Measurements from ENCODE around the gene PICK1.
"Not testable (repeated sequence)": the region's sequence is repeated elsewhere in the genome, so short reads cannot be mapped to it uniquely, and the experiment has no call there.

The PICK1 gene

GRCh38 chr22:38074181-38075104 lies 17.2 kb downstream of the PICK1 start:
- no peak for DNase-seq (ENCODE audit: low read depth in 3 of 3)

DNA sequence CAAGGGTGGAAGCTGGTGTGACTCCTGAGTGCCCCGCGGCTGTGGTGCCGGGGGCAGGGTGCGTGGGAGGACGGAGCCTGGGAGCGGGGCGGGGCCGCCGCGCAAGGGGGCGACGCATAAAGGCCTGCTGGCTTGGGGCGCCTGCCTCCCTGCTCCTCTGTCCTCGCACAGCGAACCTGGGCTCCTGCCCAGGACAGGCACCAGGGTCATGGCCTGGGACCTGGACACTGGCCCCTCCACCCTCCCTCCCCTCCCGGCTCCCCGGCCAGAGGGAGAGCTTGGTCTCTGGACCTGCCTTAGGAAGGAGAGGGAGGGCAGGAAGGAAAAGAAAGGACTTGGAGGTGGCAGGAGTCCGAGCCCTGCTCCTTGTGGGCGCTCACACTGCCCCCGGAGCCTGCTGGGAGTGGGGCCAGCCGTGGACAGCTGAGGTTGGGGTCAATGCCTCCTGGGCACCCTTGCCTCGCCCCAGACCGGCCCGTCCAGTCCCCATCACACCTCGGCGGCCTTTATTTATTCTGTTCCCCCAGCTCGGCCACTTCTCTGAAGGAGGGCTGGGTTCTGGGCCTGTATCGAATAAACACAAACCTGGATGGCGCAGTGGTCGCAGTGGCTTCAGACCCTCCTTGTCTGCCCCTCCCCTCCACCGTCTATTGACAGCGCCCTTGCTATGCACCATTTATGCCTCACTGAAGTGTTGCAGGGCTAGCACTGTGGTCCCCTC lies 18.1 kb downstream of the PICK1 start:
- no peak for DNase-seq (ENCODE audit: low read depth in 3 of 3)

DNA sequence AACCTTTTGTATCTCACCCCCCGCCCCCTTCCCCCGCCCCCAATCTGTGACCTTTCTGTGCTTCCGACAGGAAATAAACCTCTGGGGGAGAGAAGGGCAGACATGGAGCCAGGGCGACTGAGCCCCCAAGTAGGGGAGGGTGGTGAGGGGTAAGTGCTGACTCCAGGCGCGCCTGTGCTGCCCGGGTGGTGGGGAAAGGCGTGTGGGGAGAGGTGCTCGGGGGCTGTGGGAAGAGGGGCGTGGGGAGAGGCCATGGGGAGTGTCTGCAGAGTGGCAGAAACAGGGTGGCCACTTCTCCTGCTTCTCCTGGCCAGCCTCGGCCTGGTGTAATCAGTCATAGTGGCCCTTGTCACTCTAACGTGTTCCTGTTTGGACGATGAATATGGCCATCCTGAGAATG lies 18.8 kb downstream of the PICK1 start:
- DNase-seq (ENCODE audit: low read depth in 3 of 3), result no peak

DNA sequence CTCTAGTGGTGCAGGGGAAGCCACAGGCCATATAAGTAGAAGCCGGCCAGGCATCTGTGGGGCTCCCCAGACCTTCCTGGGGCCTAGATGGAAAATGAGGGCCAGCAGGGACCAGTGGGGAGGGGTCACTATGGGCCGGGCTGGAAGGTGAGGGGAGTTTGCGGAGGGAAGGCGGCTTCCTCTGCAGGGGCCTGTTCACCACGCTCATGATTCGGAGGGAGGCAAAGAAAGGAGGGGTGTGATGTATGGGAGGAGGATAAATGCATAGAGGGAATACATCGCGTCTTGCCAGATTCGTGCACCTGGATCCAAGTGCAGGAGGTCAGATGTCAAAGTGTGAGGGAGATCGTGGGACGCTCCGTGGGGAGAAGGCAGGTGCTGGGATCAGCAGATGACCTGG lies 19.9 kb downstream of the PICK1 start:
- no peak for DNase-seq (ENCODE audit: low read depth in 3 of 3)

DNA sequence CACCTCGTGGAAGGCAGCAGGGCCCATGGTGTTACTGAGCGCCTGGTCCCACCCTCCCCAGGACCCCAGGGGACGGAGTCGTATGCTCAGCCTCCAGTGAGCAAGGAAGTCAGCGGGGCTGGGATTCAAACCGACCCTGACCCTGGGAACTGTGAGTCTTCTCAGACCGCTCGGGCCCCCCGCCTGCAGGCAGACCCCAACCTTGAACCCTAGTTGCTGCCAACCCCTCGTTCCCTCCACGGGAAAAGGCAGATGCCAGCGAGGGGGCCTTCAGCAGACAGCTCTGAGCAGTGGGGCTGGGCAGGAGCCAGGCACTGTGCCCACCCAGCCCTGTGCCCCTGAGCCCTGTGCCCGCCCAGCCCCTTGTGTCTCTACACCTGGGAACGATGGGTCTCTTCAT lies 20.4 kb downstream of the PICK1 start:
- no peak for DNase-seq (ENCODE audit: low read depth in 3 of 3)

DNA sequence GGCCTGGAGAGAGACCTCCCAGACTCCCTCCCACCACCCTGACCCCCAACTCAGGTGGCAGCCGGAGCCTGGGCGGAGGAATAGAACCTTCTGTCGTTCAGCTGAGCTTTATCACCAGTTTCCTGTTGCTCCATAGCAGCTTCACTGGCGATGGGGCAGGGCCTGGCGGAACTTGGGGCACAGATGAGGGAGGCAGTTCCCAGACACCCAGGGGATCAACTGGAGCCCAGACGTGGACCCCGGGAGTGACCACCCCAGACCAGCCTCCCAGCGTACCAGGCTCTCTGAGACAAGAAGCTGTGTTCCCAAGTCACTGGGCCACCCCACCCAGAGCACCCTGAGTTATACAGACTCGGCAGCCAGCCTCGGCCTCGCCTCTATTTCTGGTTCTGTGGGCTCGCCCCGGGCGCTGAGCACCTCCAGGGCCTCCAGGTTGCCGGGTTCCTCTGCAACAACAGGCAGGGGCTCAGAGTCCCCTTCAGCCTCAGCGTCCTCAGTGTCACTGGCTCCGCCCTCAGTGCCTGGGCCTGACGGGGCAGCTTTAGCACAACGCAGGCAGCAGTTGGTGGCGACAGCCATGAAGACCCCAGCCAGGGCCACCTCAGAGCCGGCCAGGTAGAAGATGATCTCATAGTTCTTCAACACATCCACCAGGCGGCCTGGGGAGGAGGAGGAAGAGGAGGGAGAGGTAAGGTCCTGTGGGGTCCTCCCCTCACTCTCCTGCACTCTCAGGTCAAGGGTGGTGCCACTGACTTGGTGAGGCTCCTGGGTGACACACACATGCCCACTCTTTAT lies 21.0 kb downstream of the PICK1 start:
- no peak for DNase-seq (ENCODE audit: low read depth in 3 of 3)

DNA sequence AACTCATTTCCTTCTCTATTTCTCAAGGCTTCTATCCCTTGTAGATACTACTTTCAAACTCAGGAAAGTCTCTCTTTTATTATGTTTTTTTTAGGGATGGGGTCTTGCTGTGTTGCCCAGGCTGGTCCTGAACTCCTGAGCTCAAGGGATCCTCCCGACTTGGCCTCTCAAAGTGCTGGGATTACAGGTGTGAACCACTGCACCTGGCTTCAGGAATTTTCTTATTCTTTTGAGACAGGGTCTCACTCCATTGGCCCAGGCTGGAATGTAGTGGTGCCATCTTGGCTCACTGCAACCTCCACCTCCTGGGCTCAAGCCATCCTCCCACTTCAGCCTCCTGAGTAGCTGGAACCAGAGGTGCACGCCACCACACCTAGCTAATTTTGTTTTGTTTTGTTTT lies 22.0 kb downstream of the PICK1 start:
- DNase-seq (ENCODE audit: low read depth in 3 of 3), result not testable (repeated sequence)

- no peak for DNase-seq (ENCODE audit: low read depth in 3 of 3)
Observed at GRCh38 chr22:38079804-38080203, 22.6 kb downstream of the PICK1 start.

GRCh38 chr22:38080474-38080849 lies 23.3 kb downstream of the PICK1 start:
- no peak for DNase-seq (ENCODE audit: low read depth in 3 of 3)

- no peak for DNase-seq (ENCODE audit: low read depth in 3 of 3)
Observed at GRCh38 chr22:38080850-38081635, 23.8 kb downstream of the PICK1 start.

- no peak for DNase-seq (ENCODE audit: low read depth in 3 of 3)
Observed at GRCh38 chr22:38081636-38081940, 24.4 kb downstream of the PICK1 start.

- no peak for DNase-seq (ENCODE audit: low read depth in 3 of 3)
Observed at GRCh38 chr22:38081941-38082828, 25.0 kb downstream of the PICK1 start.

DNA sequence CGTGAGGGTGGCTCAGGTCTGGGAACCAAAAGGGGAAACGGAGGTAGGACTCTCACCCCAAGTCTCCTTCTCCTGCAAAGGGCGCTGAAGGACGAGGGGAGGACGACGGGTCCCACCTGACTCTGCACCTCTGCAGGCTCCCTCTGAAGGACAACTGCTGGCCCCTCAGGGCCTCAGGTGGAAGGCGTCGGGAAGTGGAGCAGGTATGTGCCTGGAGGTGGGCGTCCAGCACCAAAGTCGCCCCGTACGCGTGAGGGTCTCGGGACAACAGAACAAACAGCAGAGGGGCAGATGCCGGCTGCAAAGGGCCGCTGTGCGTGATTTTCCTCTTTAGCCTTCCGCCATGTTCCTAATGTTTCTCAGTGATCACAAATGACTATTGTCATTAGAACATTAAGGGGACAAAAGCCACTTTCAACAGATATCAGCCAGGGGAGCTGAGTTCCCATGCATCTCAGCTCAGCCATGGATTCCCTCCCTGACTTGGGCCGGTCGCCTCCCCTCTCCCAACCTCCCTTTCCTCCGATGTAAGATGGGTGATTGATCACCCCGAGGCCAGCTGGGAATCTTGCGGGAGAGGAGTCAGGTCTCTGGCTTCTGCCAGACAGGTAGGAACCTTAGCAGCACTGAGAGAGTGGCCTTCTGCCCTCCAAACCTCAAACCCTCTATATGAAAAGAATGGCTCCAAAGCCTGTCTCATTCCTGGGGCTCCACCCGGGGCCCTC lies 25.9 kb downstream of the PICK1 start:
- DNase-seq (ENCODE audit: low read depth in 3 of 3), result no peak

GRCh38 chr22:38083931-38084631 lies 26.9 kb downstream of the PICK1 start, which contains the start of gene SLC16A8:
Gene SLC16A8, minus strand, starts transcription at chr22:38084184. Its CDS starts 1,311 bp downstream, at chr22:38082873.
- DNase-seq (ENCODE audit: low read depth in 3 of 3), result no peak

DNA sequence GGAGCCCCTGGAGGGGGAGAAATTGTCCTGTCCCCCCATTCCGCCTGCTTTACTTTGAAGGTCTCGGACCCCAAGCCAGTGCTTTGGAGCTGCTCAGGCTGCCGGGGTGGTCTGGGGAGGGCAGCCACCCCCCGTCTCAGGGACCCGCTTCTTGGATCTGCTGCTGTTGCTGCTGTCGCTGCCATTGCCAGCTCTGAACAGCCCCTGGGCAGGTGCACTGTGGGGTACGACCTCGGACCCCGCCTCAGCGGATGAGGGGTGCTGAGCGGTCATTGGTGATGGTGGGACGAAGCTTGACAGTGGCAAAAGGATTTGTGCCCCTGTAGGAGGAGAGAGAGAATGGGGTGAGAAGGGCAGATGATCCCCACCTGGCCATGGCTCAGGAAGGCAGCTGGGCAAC lies 27.9 kb downstream of the PICK1 start:
- no peak for DNase-seq (ENCODE audit: low read depth in 3 of 3)

DNA sequence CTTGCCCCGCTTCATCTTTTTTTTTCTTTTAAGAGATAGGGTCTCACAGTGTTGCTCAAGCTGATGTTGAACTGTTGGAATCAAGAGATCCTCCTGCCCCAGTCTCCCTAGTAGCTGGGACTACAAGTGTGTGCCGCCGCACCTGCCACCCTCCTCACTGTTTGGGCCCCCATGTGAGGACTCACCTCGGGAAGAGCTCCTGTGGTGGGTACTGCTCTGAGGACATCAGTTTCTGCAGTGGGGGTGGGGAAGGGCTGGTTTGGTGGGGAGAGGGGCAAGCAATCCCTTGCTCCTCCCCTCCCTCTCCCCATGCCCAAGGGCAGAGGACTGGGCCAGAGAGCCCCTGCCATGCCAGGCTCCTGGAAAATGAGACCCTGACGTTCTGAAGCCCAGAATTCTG lies 28.3 kb downstream of the PICK1 start:
- DNase-seq (ENCODE audit: low read depth in 3 of 3), result no peak

DNA sequence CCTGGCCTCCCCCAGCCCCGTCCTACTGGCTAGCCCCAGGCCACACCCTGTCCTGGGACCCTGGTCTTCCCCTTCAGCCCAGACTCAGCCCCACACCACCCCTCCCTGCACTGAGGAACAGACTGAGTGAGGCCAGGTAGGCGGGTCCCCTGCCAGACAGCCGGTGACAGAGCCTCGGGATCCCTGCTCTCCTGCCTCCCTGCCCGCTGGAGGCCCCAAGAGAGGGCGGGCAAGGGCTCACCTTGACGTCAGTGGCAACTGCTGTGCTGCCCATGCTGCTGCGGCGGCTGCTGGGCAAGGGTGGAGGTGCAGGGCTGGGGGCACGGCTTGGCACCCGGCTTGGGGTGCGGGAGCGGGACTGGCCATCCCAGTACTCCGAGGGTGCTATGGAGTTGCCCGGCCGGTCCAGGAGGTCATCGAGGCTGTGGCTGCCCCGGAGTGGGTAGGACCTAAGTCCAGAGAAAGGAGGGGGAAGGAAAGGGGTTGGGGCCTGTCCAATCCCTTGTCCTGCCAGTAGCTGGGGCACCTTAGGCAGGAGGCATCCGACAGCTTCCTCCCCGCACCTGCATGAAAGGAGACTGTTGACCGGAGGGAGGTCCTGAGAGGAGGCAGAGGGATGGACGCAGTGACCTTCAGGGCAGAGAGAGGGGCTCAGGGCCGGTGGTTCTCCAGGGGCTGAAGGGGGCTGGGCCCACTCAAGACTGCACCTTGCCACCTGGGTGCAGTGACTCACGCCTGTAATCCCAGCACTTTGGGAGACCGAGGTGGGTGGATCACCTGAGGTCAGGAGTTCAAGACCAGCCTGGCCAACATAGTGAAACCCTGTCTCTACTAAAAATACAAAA lies 29.0 kb downstream of the PICK1 start:
- DNase-seq (ENCODE audit: low read depth in 3 of 3), result no peak

- DNase-seq (ENCODE audit: low read depth in 3 of 3), result no peak
Observed at GRCh38 chr22:38086942-38087341, 29.7 kb downstream of the PICK1 start.

All from stimulated activated CD4-positive, alpha-beta T cell treated with anti-CD3 and anti-CD28 coated beads, TNF-alpha, amount 100 ng/mL, for 48 hours (primary cell).